Activated CD4-positive, alpha-beta T cell treated with anti-CD3 and anti-CD28 coated beads, Interleukin-2, Interleukin-6, amounts not matched to agents 100 ng/mL and 50 ng/mL, durations not matched to agents 16 hours and 8 hours (primary cell): ENCODE data around the gene GLIPR1L2.
"Not testable (repeated sequence)": the region's sequence is repeated elsewhere in the genome, so short reads cannot be mapped to it uniquely, and the experiment has no call there.

Experiments used
- DNase-seq: peaks from one replicate; pipeline ENCODE4 v3.0.0-alpha.2; 2020

The GLIPR1L2 gene

GRCh38 chr12:75438059-75438754 lies 47.3 kb downstream of the GLIPR1L2 start:
- no peak for DNase-seq

DNA sequence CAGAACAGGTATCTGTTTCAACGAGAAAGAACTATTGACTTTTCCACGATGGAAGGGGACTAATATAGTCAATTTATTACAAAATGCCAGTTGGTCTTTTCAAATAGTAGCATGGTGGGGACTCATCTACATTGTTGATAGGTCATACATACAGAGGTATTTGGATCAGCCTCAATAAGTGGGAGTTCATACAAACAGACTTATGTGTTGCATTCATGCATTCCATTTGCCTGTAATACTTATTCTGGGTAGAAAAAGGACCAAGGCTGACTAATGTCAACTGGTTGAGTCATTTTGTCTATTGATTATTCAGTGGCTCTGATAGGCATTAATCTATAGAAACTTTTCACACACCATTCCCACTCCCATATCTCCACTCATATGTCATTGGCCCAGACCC lies 48.2 kb downstream of the GLIPR1L2 start:
- no peak for DNase-seq

GRCh38 chr12:75439930-75440329 lies 49.0 kb downstream of the GLIPR1L2 start:
- no peak for DNase-seq

DNA sequence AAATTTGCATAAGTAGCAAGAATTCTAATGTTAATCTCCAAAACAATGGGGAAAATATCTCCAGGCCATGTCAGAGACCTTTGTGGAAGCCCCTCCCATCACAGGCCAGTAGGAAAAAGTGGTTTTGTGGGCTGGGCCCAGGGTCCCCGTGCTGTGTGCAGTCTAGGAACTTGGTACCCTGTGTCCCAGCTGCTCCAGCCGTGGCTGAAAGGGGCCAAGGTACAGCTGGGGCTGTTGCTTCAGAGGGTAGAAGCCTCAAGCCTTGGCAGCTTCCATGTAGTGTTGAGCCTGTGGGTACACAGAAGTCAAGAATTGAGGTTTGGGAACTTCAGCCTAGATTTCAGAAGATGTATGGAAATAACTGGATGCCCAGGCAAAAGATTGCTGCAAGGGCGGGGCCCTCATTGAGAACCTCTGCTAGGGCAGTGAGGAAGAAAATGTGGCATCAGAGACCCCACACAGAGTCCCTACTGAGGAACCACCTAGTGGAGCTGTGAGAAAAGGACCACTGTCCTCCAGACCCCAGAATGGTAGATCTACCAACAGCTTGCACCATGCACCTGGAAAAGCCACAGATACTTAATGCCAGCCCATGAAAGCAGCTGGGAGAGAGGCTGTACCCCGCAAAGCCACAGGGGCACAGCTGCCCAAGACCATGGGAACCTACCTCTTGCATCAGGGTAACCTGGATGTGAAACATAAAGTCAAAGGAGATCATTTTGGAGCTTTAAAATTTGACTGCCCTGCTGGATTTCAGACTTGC lies 51.0 kb downstream of the GLIPR1L2 start:
- not testable (repeated sequence) for DNase-seq

- not testable (repeated sequence) for DNase-seq
Observed at GRCh38 chr12:75442454-75442853, 51.6 kb downstream of the GLIPR1L2 start.

GRCh38 chr12:75443709-75444108 lies 52.8 kb downstream of the GLIPR1L2 start:
- no peak for DNase-seq

GRCh38 chr12:75444429-75445136 lies 53.7 kb downstream of the GLIPR1L2 start:
- DNase-seq, result no peak

GRCh38 chr12:75445137-75445507 lies 54.2 kb downstream of the GLIPR1L2 start:
- DNase-seq, result not testable (repeated sequence)

- no peak for DNase-seq
Observed at GRCh38 chr12:75446857-75447256, 56.0 kb downstream of the GLIPR1L2 start.

GRCh38 chr12:75447691-75448393 lies 57.0 kb downstream of the GLIPR1L2 start:
- no peak for DNase-seq

- no peak for DNase-seq
Observed at GRCh38 chr12:75452675-75453330, 61.9 kb downstream of the GLIPR1L2 start.

DNA sequence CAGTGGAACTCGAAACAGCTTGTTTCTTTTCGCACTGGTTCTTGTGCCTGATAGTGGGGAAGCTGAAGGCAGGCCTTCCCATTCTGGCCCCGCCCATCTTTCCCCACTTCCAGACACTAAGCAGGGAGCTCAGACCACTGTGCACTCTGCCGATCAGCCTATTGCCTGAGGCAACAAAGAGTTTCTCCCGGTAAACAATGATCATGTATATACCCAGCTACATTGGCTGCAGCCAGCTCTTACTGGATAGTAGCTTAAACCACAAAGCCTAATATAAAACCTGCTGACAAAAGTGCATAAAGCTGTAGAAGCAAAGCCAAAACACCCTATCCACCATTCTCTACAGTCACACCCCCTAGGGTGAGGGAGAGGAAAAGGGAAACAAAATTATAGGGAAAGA lies 65.0 kb downstream of the GLIPR1L2 start:
- DNase-seq, result no peak

- DNase-seq, result no peak
Observed at GRCh38 chr12:75457191-75457590, 66.3 kb downstream of the GLIPR1L2 start.

DNA sequence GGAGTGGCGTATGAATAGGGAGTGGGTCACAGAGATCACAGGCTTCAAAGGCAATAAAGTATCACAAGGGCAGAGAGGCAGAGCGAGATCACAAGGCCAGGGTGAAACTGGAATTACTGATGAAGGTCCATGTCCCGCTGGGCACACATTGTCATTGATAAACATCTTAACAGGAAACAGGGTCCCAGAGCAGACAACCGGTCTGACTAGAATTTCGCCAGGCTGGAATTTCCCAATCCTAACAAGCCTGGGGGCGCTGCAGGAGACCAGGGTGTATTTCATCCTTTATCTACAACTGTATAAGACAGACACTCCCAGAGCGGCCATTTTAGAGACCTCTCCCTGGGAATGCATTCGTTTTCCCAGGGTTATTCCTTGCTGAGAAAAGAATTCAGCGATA lies 67.0 kb downstream of the GLIPR1L2 start:
- not testable (repeated sequence) for DNase-seq

- no peak for DNase-seq
Observed at GRCh38 chr12:75459755-75460154, 68.9 kb downstream of the GLIPR1L2 start.

DNA sequence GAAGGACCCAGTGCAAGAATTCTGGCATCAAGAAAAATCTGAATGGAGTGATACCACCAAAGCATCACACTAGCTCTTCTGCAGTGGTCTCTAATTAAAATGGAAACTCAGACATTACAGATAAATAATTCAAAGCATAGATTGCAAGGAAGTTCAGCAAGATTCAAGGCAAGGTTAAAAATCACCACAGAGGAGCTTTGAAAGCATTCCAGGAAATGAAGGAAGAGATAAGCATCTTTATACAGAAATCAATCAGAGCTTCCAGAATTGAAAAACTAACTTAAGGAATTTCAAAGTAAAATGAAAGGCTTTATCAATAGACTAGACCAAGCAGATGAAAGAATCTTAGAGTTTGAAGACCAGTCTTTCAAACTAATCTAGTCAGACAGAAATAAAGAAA lies 69.3 kb downstream of the GLIPR1L2 start:
- DNase-seq, result no peak

GRCh38 chr12:75471902-75472890 lies 81.3 kb downstream of the GLIPR1L2 start:
- no peak for DNase-seq

- DNase-seq, result no peak
Observed at GRCh38 chr12:75474116-75474515, 83.2 kb downstream of the GLIPR1L2 start.

DNA sequence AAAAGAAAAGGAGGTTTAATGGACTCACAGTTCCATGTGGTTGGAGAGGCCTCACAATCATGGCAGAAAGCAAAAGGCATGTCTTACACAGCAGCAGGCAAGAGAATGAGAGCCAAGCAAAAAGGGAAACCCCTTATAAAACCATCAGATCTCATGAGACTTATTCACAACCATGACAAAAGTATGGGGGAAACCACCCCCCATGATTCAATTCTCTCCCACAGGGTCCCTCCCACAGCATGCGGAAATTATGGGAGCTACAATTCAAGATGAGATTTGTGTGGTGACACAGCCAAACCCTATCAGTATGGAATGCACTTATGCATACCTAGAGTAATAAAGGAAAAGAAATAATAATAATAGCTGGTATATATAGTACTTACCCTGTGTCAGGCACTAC lies 85.2 kb downstream of the GLIPR1L2 start:
- peak; percentile 9 for DNase-seq

DNA sequence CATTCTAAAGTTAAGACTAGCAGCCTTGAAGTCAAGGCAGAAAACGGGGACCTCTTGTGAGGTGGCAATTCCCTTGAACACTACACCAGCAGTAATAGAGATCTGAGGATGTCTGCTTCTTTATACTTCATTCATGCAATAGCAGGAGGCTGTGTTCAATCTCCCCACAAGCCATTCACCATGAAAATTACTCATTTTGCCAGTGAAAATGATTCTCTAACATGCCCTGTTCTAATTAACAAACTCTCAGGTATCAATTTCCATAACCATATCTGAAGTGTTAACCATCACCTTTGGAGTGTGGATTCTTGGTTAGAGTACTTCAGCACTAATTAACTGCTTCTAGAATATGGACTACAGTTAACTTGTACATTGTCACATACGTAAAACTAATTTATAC lies 86.2 kb downstream of the GLIPR1L2 start:
- DNase-seq, result peak; percentile 24

DNA sequence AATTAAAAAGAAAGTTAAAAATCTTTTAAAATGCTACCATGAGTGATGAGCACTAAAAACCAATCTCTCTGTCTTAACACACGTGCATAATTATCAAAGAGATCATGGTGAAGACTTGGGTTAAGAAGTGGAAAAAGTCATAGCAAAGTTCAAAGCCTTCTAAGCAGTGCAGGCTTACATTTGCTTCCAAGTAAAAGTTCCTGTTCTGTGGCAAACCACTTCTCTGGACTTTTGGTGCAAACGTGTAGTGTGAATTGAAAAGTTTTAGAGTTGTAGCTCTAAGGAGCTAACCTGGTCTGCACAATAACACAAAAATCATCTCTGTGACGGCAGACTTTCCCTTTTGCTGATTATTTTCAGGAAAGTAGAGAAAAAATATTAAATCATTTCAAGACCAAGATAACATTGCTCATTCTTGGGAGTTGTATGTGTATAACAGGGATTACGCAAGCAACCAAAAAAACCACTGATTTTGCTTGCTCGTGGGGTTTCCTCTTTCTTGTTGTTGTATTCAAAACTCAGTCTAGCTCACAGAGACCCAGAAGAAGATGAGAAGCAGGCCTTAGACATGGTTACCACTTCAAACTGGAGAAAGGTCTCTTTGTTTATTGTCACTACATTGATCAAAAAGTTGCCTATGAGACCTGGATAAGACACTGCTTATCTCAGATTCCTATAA lies 87.4 kb downstream of the GLIPR1L2 start:
- DNase-seq, result peak; percentile 82
